HG02884 (cell line): ENCODE measurements around the gene PNRC1.
"Not testable (repeated sequence)": the region's sequence is repeated elsewhere in the genome, so short reads cannot be mapped to it uniquely, and the experiment has no call there.

Experiments
- ATAC-seq: cut with Tn5 transposase; IDR thresholded peaks from one replicate; pipeline ENCODE4 v1.9.1; 2021; ENCODE audit warnings: mild to moderate bottlenecking, moderate library complexity; ENCODE audit not compliant: unreplicated experiment

The PNRC1 gene

DNA sequence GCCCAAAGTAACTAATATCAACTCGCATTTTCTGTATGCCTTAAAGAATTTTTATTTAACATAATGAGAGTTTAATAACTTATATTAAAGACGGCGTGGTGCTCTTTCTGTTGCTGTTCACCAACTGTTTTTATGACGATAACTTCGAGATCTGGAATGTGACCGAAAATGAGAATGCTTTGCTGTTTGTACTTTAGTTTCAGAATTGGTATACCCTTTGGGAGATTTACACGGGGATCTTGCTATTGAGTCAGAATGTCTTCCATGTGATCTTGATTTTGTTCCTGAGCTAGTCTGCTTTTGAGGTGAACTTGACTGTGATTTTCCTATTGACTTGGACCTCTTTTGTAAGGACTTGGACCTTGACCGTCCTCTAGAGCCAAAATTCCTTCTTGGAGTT is 17.9 kb downstream of the PNRC1 start:
- ATAC-seq = no peak

DNA sequence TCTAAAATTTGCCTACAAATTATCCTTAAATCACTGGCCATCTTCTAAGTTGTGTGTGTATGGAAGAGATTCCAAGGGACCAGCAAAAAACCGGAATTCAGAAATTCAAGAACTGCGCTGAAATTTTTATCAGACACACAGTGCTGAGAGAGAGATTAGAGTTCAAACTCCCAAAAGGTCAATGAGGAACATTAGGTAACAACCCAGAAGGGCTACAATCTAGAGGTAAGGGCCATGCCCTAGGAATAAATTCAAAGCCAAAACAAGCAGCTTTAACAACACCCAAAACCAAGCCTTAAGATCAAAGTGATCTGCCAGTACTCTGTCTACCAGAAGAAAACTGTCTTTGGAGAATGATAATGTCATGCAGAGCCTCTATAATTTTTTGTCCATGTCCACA is 19.6 kb downstream of the PNRC1 start:
- ATAC-seq = no peak

DNA sequence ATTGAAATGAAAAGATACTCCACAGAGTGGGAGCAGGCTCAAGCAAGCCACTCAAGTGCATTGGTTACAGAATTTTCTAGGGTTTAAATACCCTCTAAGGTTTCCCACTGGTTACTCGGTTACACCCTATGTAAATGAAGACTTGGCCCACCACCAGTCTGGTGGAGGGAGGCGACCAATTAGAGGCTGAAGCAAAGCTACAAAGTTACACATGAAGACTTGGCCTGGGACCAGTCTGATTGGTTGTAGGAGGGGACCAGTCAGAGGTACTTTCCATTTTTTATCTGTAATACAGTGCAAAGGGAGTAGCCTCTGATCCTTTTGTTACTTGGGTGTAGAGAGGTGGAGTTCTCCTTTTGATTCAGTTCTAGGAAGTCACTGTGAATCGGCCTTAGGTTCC is 29.7 kb downstream of the PNRC1 start:
- ATAC-seq = no peak

DNA sequence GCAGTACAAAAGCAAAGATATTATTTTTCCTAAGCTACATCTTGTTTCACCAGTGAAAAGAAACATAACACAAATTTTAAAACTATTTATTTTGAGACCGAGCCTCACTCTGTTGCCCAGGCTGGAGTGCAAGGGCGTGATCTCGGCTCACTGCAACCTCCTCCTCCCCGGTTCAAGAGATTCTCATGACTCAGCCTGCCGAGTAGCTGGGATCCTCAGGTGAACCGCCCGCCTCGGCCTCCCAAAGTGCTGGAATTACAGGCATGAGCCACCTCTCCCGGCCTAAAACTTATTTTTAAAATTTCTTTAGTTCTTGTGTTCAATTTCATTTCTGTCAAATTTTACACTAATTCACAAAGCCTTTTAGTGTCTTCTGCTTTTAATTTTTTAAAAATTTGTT is 31.4 kb downstream of the PNRC1 start:
- ATAC-seq = no peak

DNA sequence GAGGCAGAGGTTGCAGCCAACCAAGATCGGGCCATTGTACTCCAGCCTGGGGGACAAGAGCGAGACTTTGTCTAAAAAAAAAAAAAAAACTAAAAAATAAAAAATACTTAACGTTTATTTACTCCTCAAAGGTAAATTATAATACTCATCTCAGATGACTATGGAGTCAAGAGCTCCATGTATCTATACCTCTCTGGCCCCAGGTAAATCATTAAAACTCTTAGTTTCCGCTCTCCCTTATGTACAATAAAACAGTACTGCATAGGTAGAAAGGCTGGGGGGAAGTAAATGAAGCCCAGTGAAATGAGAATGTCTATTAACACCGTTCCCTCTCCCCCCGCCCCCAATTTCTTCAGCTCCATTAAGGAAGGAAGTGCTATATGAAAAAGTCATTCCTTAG is 36.2 kb downstream of the PNRC1 start:
- ATAC-seq = no peak

DNA sequence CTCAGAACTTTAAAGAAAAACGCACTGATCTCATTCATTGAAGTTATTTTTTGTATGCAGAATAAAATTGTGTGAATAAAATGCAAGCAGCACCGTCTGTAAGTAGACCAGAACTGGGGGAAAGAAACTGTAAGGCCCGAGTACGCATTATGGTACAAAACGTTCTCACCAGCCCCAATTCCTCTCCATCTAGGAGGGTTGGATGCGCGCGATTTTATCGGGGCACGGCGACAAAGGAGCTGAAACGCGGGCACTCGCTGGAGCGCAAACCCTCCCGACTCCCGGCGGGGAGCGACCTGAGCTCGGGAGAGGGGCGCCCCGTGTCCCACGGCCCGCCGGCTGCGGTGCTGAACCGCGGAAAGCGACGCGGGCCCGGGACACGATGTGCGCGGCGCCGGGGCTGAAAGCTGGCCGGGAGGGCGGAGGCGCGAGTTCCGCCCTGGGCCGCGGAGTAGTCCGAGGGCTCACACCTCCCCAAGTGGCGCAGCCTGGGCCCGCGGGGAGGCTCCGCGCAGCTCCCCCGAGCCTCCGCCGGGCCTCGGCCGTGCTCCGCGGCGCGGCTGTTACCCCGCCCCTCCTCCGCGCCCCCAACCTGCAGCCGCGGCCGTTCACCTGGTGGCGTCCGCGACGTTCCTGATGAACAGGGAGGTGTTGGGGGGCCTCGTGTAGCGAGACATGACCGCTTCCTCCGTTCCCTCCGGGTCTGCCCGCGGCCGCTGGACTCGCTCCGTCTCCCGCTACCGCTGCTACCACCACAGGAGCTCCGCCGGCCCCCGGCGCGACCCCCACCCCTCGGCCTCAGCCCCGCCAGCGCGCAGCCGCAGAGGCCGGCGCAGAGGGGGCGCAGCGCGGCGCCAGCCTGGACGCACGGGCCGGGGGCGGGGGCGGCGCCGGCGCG is 36.9 kb downstream of the PNRC1 start, which contains the start of gene SRSF12:
Gene SRSF12 (minus strand): TSS at position 861 of the 898 bp plus-strand sequence. CDS start 184 bp downstream, at position 677.
- peak; percentile 70 for ATAC-seq

DNA sequence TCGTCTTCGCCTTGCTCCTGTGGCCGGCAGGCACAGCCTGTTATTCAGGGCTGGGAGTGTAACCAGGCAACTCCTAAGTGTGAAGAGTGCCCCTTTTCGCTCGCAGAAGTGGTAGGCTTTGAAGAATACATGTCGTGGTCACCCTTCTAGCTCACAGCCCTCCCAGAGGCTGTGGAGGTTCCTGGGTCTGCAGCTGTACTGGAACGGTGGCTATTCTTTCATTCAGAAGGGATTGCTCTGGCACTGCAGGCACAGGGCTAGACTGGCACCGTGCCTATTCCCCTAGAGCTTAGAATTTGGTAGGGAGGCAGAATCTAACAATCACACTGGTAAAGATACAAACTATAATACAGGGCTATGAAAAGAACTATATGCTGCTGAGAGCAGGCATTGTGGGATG is 38.4 kb downstream of the PNRC1 start:
- no peak for ATAC-seq

DNA sequence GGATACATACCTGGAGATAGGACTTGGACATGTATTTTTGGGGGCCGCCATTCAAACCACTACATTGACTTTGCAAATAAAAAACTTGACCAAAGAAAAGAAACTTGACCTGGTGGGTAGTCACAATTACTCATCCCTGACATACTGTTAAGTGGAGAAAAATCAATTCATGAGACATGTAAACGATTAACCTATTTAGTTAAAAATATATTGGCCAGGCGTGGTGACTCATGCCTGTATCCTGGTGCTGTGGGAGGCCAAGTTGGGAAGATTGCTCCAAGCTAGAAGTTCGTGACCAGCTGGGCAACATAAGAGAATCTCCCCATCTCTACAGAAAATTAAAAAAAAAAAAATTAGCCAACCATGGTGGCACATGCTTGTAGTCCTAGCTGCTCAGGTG is 39.8 kb downstream of the PNRC1 start:
- ATAC-seq = no peak

DNA sequence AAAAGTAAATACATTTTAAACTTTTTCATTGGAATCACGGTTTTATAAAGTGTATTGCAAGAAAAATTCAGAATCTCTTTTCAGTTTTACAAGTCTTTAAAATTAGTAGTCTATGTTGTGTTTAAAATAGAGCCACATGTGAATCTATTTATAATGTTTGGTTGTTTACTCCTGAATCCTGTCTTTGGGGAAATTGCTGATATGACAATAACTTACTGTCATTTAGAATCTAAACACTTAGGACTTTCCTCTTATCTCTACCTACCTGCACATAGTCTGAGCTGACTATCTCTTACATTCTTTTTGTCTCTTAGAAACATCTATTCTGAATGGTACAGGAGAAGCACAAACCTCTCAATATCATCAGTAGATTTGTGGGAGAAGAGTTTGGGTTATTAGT is 41.4 kb downstream of the PNRC1 start:
- no peak for ATAC-seq

DNA sequence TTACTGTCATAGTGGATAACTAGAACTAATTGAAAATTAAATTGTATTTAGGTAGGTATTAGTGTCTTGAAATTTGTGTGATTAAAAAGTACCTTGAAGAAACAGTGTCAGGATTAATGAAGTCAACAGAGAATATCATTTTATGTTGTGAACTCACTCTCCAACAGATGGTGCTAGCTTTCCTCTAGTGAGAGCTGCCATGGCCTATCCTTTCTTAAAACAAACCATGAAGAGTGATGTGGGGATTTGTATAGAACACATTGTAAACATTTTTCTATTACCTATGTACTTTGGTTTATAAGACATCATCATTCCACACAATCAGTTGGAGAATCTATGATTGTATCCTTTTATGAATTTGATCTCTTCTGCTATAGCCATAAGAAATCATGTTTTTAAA is 42.1 kb downstream of the PNRC1 start:
- no peak for ATAC-seq

DNA sequence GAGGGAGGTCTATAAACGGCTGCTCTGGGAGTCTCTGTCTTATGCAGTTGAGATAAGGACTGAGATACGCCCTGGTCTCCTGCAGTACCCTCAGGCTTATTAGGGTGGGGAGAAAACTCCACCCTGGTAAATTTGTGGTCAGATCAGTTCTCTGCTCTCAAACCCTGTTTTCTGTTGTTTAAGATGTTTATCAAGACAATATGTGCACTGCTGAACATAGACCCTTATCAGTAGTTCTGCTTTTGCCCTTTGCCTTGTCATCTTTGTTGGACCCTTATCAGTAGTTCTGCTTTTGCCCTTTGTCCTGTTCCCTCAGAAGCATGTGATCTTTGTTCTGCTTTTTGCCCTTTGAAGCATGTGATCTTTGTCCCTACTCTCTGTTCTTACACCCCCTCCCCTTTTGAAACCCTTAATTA is 47.7 kb downstream of the PNRC1 start:
- not testable (repeated sequence) for ATAC-seq

DNA sequence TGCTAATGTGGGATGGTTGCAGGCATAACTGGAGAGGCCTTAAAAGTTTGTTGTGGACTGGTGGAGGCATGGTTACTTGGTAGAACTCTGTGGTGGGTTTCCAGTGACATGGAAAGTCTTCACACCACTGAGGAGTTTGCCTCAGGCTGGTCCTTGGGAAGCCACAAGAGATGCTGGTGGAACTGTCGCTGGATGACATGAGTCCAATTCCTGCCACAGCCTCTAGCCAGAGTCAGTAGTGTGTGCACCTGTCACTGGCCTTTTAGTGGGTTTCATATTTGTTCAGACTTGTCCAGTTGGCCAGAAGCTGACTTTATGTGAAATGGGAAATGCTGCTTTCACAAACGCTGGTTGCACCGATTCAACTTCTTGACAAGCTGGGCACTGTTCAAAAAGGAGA is 51.0 kb downstream of the PNRC1 start:
- no peak for ATAC-seq

DNA sequence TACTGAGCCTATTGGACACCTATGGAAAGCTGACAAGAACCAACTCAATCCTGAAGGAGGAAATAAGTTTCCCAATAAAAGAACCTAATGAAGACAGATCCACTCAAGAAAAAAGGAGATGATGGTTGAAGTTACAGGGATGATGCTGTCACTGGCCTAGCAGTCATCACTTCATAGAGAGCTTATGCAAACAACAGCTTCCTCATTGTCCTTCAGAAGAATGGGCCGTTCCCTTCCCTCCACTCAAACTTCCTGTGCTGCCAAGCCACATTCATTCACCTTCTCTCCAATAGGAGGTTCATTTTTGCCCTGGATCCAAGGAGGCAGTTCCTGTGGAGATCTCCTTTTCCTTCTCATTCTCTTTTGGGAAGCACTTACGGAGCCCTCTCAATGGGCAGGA is 51.5 kb downstream of the PNRC1 start:
- no peak for ATAC-seq

DNA sequence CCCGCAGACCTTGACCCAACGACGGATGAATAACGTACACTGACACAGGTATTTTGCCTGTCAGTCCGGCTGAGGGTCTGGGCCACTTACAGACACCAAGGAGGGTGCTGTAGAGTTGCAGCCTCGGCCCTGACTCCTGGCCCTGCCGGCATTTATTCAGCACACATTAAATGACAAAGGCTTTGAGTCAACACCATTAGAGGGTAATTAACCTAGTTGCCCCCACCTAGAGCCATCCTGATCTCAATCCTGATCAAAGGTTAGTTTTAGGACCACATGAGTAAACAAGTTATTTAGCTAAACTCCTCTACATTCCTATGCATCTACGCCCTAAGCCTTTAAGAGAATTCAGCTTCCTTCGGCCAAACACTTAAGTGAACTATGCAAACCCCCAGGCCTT is 53.4 kb downstream of the PNRC1 start:
- no peak for ATAC-seq

DNA sequence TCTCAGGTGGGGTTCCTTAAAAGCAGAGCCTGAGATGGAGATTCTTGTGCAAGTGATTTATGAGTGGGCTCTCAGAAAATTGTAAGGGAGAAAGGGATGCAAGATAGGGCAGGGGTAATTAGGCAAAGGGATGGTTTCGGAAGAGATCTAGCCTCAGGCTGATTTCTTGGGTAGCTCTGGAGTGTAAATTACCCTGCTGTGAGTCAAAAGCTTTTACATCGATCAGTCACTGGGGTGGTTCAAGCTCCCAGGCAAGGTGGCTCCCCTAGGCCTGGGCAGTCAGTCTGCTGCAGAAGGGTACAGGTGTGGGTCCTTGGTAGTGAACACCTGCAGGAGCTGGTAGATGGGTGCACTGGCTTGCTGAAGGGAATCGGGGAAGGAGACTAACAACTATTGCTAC is 54.2 kb downstream of the PNRC1 start:
- ATAC-seq = no peak
